Ovary (tissue), 3 donors: Measurements from ENCODE around the gene SLC22A23.

ENCODE experiments used
- POLR2A ChIP-seq: fragments of 450-650 bp; IDR thresholded peaks from one replicate; pipeline ENCODE4 v1.6.1; 2017; ENCODE audit warnings: antibody characterized with exemption, mild to moderate bottlenecking, moderate library complexity
- TF ChIP-seq, protein P1 (sequence below), 3 donors: fragments of 450-650 bp in 2 of 3; fragments of 200-600 bp in 1 of 3; IDR thresholded peaks; one replicate each; pipeline versions ENCODE4 v1.5.1 to v1.8.0; 2016 to 2022; ENCODE audit warnings: antibody characterized with exemption in 3 of 3, mild to moderate bottlenecking in 1 of 3
- donor health status: DM: no; HTN: no; CAD: no.

DNA sequence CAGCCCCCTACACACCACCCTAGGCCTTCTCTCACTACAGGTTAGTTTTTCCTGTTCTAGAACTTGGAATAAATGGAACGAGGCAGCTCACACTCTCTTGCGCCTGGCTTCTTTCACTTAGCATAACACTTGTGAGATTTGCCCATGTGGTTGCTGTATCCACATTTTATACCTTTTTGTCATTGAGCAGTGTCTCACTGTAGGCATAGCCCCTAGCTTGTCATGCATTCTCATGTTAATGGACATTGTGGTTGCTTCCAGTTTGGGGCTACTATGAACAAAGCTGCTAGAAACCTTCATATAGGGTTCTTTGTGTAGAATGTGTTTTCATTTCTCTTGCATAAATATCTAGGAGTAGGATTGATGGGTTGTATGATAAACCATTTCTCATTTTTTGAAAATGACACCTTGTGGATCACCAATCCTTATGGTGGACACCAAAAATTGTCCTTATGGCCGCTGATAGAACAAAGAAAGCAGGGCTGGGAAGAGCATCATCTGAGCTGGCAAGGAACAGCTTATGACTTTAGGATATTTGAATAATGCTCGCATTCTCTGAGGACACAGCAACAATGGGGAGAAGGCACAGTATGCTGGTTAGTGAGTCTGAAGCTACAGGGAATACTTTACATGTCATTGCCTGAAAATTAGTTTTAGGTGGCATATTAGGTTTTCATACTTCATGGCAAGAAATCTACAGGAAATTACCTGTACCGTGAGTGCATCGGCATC lies 9.8 kb upstream of the SLC22A23 start:
- TF ChIP-seq, protein P1, sequence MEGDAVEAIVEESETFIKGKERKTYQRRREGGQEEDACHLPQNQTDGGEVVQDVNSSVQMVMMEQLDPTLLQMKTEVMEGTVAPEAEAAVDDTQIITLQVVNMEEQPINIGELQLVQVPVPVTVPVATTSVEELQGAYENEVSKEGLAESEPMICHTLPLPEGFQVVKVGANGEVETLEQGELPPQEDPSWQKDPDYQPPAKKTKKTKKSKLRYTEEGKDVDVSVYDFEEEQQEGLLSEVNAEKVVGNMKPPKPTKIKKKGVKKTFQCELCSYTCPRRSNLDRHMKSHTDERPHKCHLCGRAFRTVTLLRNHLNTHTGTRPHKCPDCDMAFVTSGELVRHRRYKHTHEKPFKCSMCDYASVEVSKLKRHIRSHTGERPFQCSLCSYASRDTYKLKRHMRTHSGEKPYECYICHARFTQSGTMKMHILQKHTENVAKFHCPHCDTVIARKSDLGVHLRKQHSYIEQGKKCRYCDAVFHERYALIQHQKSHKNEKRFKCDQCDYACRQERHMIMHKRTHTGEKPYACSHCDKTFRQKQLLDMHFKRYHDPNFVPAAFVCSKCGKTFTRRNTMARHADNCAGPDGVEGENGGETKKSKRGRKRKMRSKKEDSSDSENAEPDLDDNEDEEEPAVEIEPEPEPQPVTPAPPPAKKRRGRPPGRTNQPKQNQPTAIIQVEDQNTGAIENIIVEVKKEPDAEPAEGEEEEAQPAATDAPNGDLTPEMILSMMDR (IDR thresholded peaks at IDR 0.05): no peak
- no peak for TF ChIP-seq POLR2A
